ENCODE measurements around the gene TRIM38.

The TRIM38 gene

GRCh38 chr6:26026833-26027490 is 64.4 kb downstream of the TRIM38 start:
- ATAC-seq (ENCODE audit: insufficient read depth, low read depth) (peak; percentile 44), DNase-seq (peak; percentile 98)
- Histone ChIP-seq H3K4me3 (ENCODE audit: low read depth in 1 of 2, low read length in 2 of 2) (peak overlapping the region; percentile 34 to 66), H3K4me1 (ENCODE audit: insufficient read depth, low read length) (peaks cover 67% of the 10 kb centered on the region), H3K9me3 (ENCODE audit: insufficient read depth, low read length, severe bottlenecking) (no peaks in the 10 kb centered on the region), H3K79me2 (ENCODE audit: insufficient read depth, low read length) (peaks cover 22% of the 10 kb centered on the region), H3K27me3 (ENCODE audit: insufficient read depth, low read length, poor library complexity) (no peaks in the 10 kb centered on the region), H4K20me1 (ENCODE audit: insufficient read depth, low read length) (no peaks in the 10 kb centered on the region), H2AFZ (ENCODE audit: low read depth, low read length) (no peak overlapping the region), H3K27ac (ENCODE audit: low read length) (peak overlapping the region; percentile 97), H3K36me3 (ENCODE audit: insufficient read depth, low read length) (no peaks in the 10 kb centered on the region; the same call in 1 of the 2 replicates), H3K9ac (ENCODE audit: low read depth, low read length) (peak overlapping the region; percentile 86), H3K4me2 (ENCODE audit: insufficient read depth, low read length) (peak overlapping the region; percentile 59)
- TF ChIP-seq CTCF (IDR thresholded peaks at IDR 0.05; ENCODE audit: borderline replicate concordance, extremely low read depth, low read length, poor library complexity, severe bottlenecking) (no peak), EZH2 (IDR thresholded peaks at IDR 0.05; ENCODE audit: borderline replicate concordance, low read depth, low read length, severe bottlenecking) (no peak)

- peaks cover 20% of the 10 kb centered on the region for H3K79me2 ChIP-seq (ENCODE audit: insufficient read depth, low read length)
- H3K4me1 ChIP-seq (ENCODE audit: insufficient read depth, low read length) = peaks cover 62% of the 10 kb centered on the region
- no peaks in the 10 kb centered on the region; the same call in 1 of the 2 replicates for H3K36me3 ChIP-seq (ENCODE audit: insufficient read depth, low read length)
- H3K27ac ChIP-seq (ENCODE audit: low read length) = peak overlapping the region; percentile 97
- H3K9me3 ChIP-seq (ENCODE audit: insufficient read depth, low read length, severe bottlenecking) = no peaks in the 10 kb centered on the region
- TF ChIP-seq EZH2 (IDR thresholded peaks at IDR 0.05; ENCODE audit: borderline replicate concordance, low read depth, low read length, severe bottlenecking) (no peak), CTCF (IDR thresholded peaks at IDR 0.05; ENCODE audit: borderline replicate concordance, extremely low read depth, low read length, poor library complexity, severe bottlenecking) (no peak)
- peak overlapping the region; percentile 1 to 66; a peak in 3 of 4 replicates for H3K4me3 ChIP-seq (ENCODE audit: low read depth in 1 of 2, low read length in 2 of 2)
- ATAC-seq (ENCODE audit: insufficient read depth, low read depth) (no peak), DNase-seq (no peak)
- no peaks in the 10 kb centered on the region for H4K20me1 ChIP-seq (ENCODE audit: insufficient read depth, low read length)
- H3K9ac ChIP-seq (ENCODE audit: low read depth, low read length) = peak overlapping the region; percentile 86
- H2AFZ ChIP-seq (ENCODE audit: low read depth, low read length) = no peak overlapping the region
- no peaks in the 10 kb centered on the region for H3K27me3 ChIP-seq (ENCODE audit: insufficient read depth, low read length, poor library complexity)
- peak overlapping the region; percentile 59 for H3K4me2 ChIP-seq (ENCODE audit: insufficient read depth, low read length)
These were observed 65.0 kb downstream of the TRIM38 start for GRCh38 chr6:26027491-26028211.

GRCh38 chr6:26028212-26028745 is 65.7 kb downstream of the TRIM38 start:
- peak overlapping the region; percentile 86 for H3K9ac ChIP-seq (ENCODE audit: low read depth, low read length)
- no peaks in the 10 kb centered on the region; the same call in 1 of the 2 replicates for H3K36me3 ChIP-seq (ENCODE audit: insufficient read depth, low read length)
- TF ChIP-seq EZH2 (IDR thresholded peaks at IDR 0.05; ENCODE audit: borderline replicate concordance, low read depth, low read length, severe bottlenecking) (no peak), CTCF (IDR thresholded peaks at IDR 0.05; ENCODE audit: borderline replicate concordance, extremely low read depth, low read length, poor library complexity, severe bottlenecking) (no peak)
- H3K27me3 ChIP-seq (ENCODE audit: insufficient read depth, low read length, poor library complexity) = no peaks in the 10 kb centered on the region
- 0 out of 2 replicates have a peak overlapping the region, but pooled peaks have one; percentile 28 for H2AFZ ChIP-seq (ENCODE audit: low read depth, low read length)
- peak overlapping the region; percentile 97 for H3K27ac ChIP-seq (ENCODE audit: low read length)
- no peaks in the 10 kb centered on the region for H3K9me3 ChIP-seq (ENCODE audit: insufficient read depth, low read length, severe bottlenecking)
- H3K4me2 ChIP-seq (ENCODE audit: insufficient read depth, low read length) = peak overlapping the region; percentile 59
- peaks cover 18% of the 10 kb centered on the region for H3K79me2 ChIP-seq (ENCODE audit: insufficient read depth, low read length)
- ATAC-seq (ENCODE audit: insufficient read depth, low read depth) (no peak), DNase-seq (no peak)
- H3K4me3 ChIP-seq (ENCODE audit: low read depth in 1 of 2, low read length in 2 of 2) = peak overlapping the region in 1 of 2 experiments; percentile 13; a peak in 1 of 4 replicates
- peaks cover 56% of the 10 kb centered on the region for H3K4me1 ChIP-seq (ENCODE audit: insufficient read depth, low read length)
- H4K20me1 ChIP-seq (ENCODE audit: insufficient read depth, low read length) = no peaks in the 10 kb centered on the region

Measured in DND-41 (cell line).